PC-9 (cell line): ENCODE data around the gene OTOR.

Experiments
- CTCF ChIP-seq: fragments of 200-600 bp; sonication (generic); conservative IDR thresholded peaks from 2 replicates; pipeline ENCODE4 v1.6.1; 2017; ENCODE audit warnings: mixed run types, antibody characterized with exemption, mild to moderate bottlenecking, moderate library complexity
- EZH2 ChIP-seq: fragments of 200-600 bp; sonication (generic); IDR thresholded peaks from 2 replicates; pipeline ENCODE4 v1.8.0; 2017; ENCODE audit warnings: antibody characterized with exemption, low read depth

DNA sequence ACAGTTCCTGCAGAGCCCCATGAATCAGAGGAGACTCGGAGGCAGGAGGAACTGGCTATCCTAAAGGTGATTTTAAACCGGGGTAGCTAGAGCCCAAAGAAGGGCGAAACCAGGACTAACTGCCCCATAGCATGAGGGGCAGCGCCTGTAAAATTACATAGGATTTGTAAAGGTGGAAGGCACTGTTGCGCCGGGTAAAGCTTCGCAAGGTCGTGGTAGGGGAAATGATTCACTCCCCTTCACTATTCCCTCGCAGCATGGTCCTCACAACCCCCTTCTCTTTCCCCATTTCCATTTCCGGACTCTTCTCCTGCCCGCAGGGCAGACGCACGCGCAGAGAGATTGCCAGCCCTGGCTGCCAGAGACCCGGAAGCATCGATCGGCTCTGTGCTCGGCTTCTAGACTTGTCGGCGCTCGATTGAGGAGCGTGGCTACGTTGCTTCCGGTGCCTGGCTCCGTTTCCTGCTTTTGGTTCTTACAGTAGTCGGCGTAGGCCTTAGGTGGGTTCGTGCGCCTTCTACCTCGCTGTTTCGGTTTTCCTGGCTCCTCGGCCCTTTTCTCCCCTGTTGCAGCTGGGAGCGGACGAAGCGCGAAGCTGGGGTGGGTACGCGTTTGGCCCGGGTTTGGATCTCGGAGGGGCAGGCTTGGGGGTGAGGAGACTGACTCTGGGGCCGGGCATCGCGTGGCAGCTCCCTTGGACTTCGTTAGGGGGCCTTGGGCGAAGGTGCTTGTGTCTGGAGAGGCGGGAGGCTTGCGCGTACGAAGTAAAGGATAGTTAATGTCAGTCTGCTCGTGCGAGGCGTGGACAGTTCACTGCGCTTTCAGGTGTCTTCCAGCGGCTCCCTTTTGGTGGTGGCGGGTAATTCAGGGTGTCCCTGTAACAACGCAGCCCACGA lies 18.3 kb upstream of the OTOR start, which contains the start of gene SNRPB2:
- no peak for TF ChIP-seq CTCF
- no peak for TF ChIP-seq EZH2
